ENCODE measurements around the gene NELL2. TPM values are rescaled to one million over a fixed set of nuclear protein-coding genes. Genes with fewer than 3 reads are reported as not detected.

Gene NELL2
- total and polyA plus RNA-seq, 2 donors from 2014 or later, result 0.30 to 3.3 TPM

DNA sequence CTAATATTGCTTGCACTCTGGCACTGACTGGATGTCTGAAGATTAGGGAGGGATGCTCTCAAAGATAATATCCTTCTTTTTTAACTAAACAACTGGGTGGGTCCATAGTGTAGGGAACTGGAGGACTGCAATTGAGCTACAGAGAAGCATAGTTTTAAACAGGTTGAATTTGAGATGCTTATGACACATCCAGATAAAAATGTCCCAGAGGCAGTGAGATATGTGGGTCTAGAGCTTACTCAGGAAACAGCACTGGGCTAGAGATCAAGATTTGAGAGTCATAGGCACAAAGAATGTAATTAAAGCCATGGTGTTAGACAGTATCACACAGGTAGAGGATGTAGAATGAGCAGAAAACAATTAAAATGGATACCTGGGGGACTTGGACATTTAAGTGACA lies 198.4 kb downstream of the NELL2 start:
- Histone ChIP-seq H3K36me3 (ENCODE audit: control insufficient read depth in 2 of 3, insufficient read depth in 3 of 3, low read length in 3 of 3) (no peaks in the 10 kb centered on the region), H3K27me3 (ENCODE audit: control insufficient read depth, insufficient read depth, low read length) (no peaks in the 10 kb centered on the region), H3K4me3 (ENCODE audit: low read length in 3 of 3) (no peak overlapping the region), H3K27ac (ENCODE audit: low read depth in 2 of 2, low read length in 2 of 2) (no peak overlapping the region), H3K9me3 (ENCODE audit: control insufficient read depth in 2 of 3, insufficient read depth in 1 of 3, low read length in 3 of 3) (no peaks in the 10 kb centered on the region), H3K9ac (ENCODE audit: low read length in 3 of 3) (no peak overlapping the region), H3K4me1 (ENCODE audit: control insufficient read depth in 2 of 3, insufficient read depth in 2 of 3, low read depth in 1 of 3, low read length in 3 of 3) (no peaks in the 10 kb centered on the region)
- no peak for DNase-seq
- TF ChIP-seq, protein P1, sequence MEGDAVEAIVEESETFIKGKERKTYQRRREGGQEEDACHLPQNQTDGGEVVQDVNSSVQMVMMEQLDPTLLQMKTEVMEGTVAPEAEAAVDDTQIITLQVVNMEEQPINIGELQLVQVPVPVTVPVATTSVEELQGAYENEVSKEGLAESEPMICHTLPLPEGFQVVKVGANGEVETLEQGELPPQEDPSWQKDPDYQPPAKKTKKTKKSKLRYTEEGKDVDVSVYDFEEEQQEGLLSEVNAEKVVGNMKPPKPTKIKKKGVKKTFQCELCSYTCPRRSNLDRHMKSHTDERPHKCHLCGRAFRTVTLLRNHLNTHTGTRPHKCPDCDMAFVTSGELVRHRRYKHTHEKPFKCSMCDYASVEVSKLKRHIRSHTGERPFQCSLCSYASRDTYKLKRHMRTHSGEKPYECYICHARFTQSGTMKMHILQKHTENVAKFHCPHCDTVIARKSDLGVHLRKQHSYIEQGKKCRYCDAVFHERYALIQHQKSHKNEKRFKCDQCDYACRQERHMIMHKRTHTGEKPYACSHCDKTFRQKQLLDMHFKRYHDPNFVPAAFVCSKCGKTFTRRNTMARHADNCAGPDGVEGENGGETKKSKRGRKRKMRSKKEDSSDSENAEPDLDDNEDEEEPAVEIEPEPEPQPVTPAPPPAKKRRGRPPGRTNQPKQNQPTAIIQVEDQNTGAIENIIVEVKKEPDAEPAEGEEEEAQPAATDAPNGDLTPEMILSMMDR (IDR thresholded peaks at IDR 0.05; ENCODE audit: borderline replicate concordance, extremely low read depth, insufficient read depth), result no peak
- FAIRE-seq, result no peak
- intact Hi-C loops (cut with DNase I), result no loop called here

DNA sequence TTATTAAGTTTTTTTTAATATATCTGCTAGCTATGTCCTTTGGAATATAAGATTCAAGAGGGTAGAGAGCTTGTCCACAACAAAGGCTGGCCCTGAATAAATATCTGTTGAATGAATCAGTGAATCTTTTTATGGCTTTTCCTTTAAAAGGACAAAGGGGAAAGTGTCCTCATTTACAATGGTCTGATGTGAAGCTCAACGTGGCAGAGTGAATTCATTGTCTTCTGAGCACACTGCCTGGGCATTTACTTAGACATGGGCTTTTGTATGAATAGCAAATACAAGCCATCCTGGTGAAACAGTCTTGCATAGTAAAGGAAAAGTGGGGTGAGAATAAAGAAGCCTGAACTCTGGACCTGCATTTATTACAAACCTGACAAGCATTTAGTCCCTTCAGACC lies 201.2 kb downstream of the NELL2 start:
- TF ChIP-seq, protein P1 (IDR thresholded peaks at IDR 0.05; ENCODE audit: borderline replicate concordance, extremely low read depth, insufficient read depth), result no peak
- Histone ChIP-seq H3K9me3 (ENCODE audit: control insufficient read depth in 2 of 3, insufficient read depth in 1 of 3, low read length in 3 of 3) (peaks cover 0 to under 1% (median 0%) of the 10 kb centered on the region in 3 donors), H3K27me3 (ENCODE audit: control insufficient read depth, insufficient read depth, low read length) (no peaks in the 10 kb centered on the region), H3K27ac (ENCODE audit: low read depth in 2 of 2, low read length in 2 of 2) (no peak overlapping the region), H3K9ac (ENCODE audit: low read length in 3 of 3) (no peak overlapping the region), H3K4me1 (ENCODE audit: control insufficient read depth in 2 of 3, insufficient read depth in 2 of 3, low read depth in 1 of 3, low read length in 3 of 3) (no peaks in the 10 kb centered on the region), H3K4me3 (ENCODE audit: low read length in 3 of 3) (no peak overlapping the region), H3K36me3 (ENCODE audit: control insufficient read depth in 2 of 3, insufficient read depth in 3 of 3, low read length in 3 of 3) (no peaks in the 10 kb centered on the region)
- intact Hi-C loops (cut with DNase I), result no loop called here
- FAIRE-seq, result no peak
- no peak for DNase-seq

DNA sequence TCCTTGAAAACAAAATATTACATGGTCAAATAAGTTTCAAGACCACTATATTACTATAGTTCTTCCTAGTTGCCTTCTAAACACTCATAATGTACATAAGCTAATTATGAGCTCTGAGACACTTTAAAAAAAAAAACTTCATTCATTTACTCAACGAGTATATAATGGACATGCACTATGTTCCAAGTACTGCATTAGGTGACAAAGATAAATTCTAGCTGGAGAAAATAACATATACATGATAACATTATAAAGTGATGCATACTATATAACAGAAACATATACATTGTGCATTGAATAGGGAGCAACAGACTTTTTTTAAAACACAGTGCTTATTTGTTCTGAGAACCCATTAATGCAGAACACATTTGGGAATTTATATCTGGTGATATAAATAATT lies 202.3 kb downstream of the NELL2 start:
- no peak for FAIRE-seq
- no peaks in the 10 kb centered on the region for H3K4me1 ChIP-seq (ENCODE audit: control insufficient read depth in 2 of 3, insufficient read depth in 2 of 3, low read depth in 1 of 3, low read length in 3 of 3)
- no peaks in the 10 kb centered on the region for H3K27me3 ChIP-seq (ENCODE audit: control insufficient read depth, insufficient read depth, low read length)
- DNase-seq, result no peak
- TF ChIP-seq, protein P1 (IDR thresholded peaks at IDR 0.05; ENCODE audit: borderline replicate concordance, extremely low read depth, insufficient read depth), result no peak
- H3K36me3 ChIP-seq (ENCODE audit: control insufficient read depth in 2 of 3, insufficient read depth in 3 of 3, low read length in 3 of 3), result no peaks in the 10 kb centered on the region
- H3K4me3 ChIP-seq (ENCODE audit: low read length in 3 of 3), result no peak overlapping the region
- H3K9me3 ChIP-seq (ENCODE audit: control insufficient read depth in 2 of 3, insufficient read depth in 1 of 3, low read length in 3 of 3), result peaks cover 0 to 2% (median 2%) of the 10 kb centered on the region in 3 donors
- H3K27ac ChIP-seq (ENCODE audit: low read depth in 2 of 2, low read length in 2 of 2), result no peak overlapping the region
- intact Hi-C loops (cut with DNase I), result no loop called here
- H3K9ac ChIP-seq (ENCODE audit: low read length in 3 of 3), result no peak overlapping the region

DNA sequence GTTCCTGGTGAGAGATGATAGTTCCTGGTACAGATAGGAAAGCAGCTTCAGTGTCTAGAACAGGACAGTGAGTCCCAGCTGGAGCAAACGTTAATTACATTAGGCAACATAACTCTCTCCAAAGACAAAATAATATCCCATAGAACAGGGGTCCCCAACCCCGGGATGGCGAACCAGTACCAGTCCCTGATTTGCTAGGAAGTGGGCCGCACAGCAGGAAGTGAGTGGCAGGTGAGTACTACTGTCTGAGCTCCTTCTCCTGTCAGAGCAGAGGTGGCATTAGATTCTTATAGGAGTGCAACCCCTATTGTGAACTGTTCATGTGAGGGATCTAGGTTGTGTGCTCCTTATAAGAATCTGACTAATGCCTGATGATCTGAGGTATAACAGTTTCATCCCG lies 204.1 kb downstream of the NELL2 start:
- Histone ChIP-seq H3K36me3 (ENCODE audit: control insufficient read depth in 2 of 3, insufficient read depth in 3 of 3, low read length in 3 of 3) (no peaks in the 10 kb centered on the region), H3K4me3 (ENCODE audit: low read length in 3 of 3) (no peak overlapping the region), H3K9ac (ENCODE audit: low read length in 3 of 3) (no peak overlapping the region), H3K27ac (ENCODE audit: low read depth in 2 of 2, low read length in 2 of 2) (no peak overlapping the region), H3K27me3 (ENCODE audit: control insufficient read depth, insufficient read depth, low read length) (no peaks in the 10 kb centered on the region), H3K4me1 (ENCODE audit: control insufficient read depth in 2 of 3, insufficient read depth in 2 of 3, low read depth in 1 of 3, low read length in 3 of 3) (no peaks in the 10 kb centered on the region), H3K9me3 (ENCODE audit: control insufficient read depth in 2 of 3, insufficient read depth in 1 of 3, low read length in 3 of 3) (peaks cover 0 to 3% (median 2%) of the 10 kb centered on the region in 3 donors)
- DNase-seq (no peak), FAIRE-seq (no peak)
- intact Hi-C loops (cut with DNase I), result no loop called here
- TF ChIP-seq, protein P1 (IDR thresholded peaks at IDR 0.05; ENCODE audit: borderline replicate concordance, extremely low read depth, insufficient read depth), result no peak
